Keratinocyte (primary cell): ENCODE measurements around the gene CISH. TPM values are rescaled to one million over a fixed set of nuclear protein-coding genes. Genes with fewer than 3 reads are reported as not detected.

Source experiments
- DNase-seq: peaks from one replicate; pipeline ENCODE4 v3.0.0-alpha.2; 2011; ENCODE audit warnings: low read depth, missing footprints, low spot score
- FAIRE-seq: peaks from 2 replicates; lab custom pipeline; 2011; peaks lifted over from hg19 to GRCh38; lab: Jason Lieb, UNC
- H2AFZ ChIP-seq: 2 replicates; pipeline ENCODE4 v1.6.0; 2012; ENCODE audit warnings: low read length, control low read depth, inconsistent platforms; ENCODE audit not compliant: control insufficient read depth
- H3K27ac ChIP-seq: 2 replicates; pipeline ENCODE4 v1.5.1; 2011; ENCODE audit warnings: low read length; ENCODE audit not compliant: control insufficient read depth, insufficient read depth
- H3K27me3 ChIP-seq: 3 replicates; pipeline ENCODE4 v1.6.0; 2011; ENCODE audit warnings: low read length; ENCODE audit not compliant: control insufficient read depth, insufficient read depth; ENCODE audit errors: extremely low read depth
- H3K36me3 ChIP-seq, 2 experiments: 2 replicates in 1 of 2; 3 replicates in 1 of 2; pipeline ENCODE4 v1.5.1; 2011; ENCODE audit warnings: low read length in 2 of 2, mild to moderate bottlenecking in 1 of 2; ENCODE audit not compliant: control insufficient read depth in 2 of 2, insufficient read depth in 2 of 2; ENCODE audit errors: extremely low read depth in 1 of 2
- H3K4me1 ChIP-seq: 3 replicates; pipeline ENCODE4 v1.5.1; 2011; ENCODE audit warnings: low read length; ENCODE audit not compliant: control insufficient read depth, insufficient read depth; ENCODE audit errors: extremely low read depth
- H3K4me2 ChIP-seq: 3 replicates; pipeline ENCODE4 v1.6.0; 2011; ENCODE audit warnings: low read depth, low read length; ENCODE audit not compliant: control insufficient read depth, insufficient read depth; ENCODE audit errors: extremely low read depth
- H3K4me3 ChIP-seq, 3 experiments: fragments of 200-600 bp in 1 of 3; sonication (generic) in 1 of 3; 2 replicates in 2 of 3; 3 replicates in 1 of 3; pipeline ENCODE4 v1.5.1; 2011 to 2016; ENCODE audit warnings: low read length in 3 of 3, mild to moderate bottlenecking in 3 of 3, control low read depth in 2 of 3, inconsistent platforms in 1 of 3, low read depth in 1 of 3, mixed read lengths in 1 of 3, mixed run types in 1 of 3, moderate library complexity in 1 of 3; ENCODE audit not compliant: control insufficient read depth in 2 of 3, insufficient read depth in 2 of 3; ENCODE audit errors: extremely low read depth in 1 of 3
- H3K79me2 ChIP-seq: 2 replicates; pipeline ENCODE4 v1.6.0; 2012; ENCODE audit warnings: low read length; ENCODE audit not compliant: control insufficient read depth, insufficient read depth
- H3K9ac ChIP-seq: 3 replicates; pipeline ENCODE4 v1.6.0; 2011; ENCODE audit warnings: low read length; ENCODE audit not compliant: control insufficient read depth, insufficient read depth; ENCODE audit errors: extremely low read depth
- H3K9me1 ChIP-seq: 3 replicates; pipeline ENCODE4 v1.6.0; 2011; ENCODE audit warnings: low read length; ENCODE audit not compliant: control insufficient read depth, insufficient read depth; ENCODE audit errors: extremely low read depth
- H3K9me3 ChIP-seq: 2 replicates; pipeline ENCODE4 v1.5.1; 2012; ENCODE audit warnings: low read depth, low read length; ENCODE audit not compliant: control insufficient read depth
- H4K20me1 ChIP-seq: 3 replicates; pipeline ENCODE4 v1.6.0; 2011; ENCODE audit warnings: low read length; ENCODE audit not compliant: control insufficient read depth, insufficient read depth; ENCODE audit errors: extremely low read depth
- CTCF ChIP-seq, 3 experiments: IDR thresholded peaks in 1 of 3; conservative IDR thresholded peaks in 1 of 3; optimal IDR thresholded peaks in 1 of 3; 2 replicates in 2 of 3; 3 replicates in 1 of 3; pipeline versions ENCODE3 to v1.5.1; 2011; ENCODE audit warnings: low read length in 3 of 3, mild to moderate bottlenecking in 3 of 3, moderate library complexity in 2 of 3, control low read depth in 1 of 3, inconsistent platforms in 1 of 3; ENCODE audit not compliant: insufficient read depth in 2 of 3; ENCODE audit errors: extremely low read depth in 1 of 3
- EZH2 ChIP-seq: IDR thresholded peaks from one replicate; pipeline ENCODE4 v1.6.1; 2012; ENCODE audit warnings: inconsistent platforms, mild to moderate bottlenecking, low read length, moderate library complexity
- dilution Hi-C: fragments of 300-500 bp; cut with MboI; formaldehyde crosslinking; loops from one replicate; pipeline ENCODE4 v1.7.0; 2020; ENCODE audit warnings: low sequenced_read_pairs; ENCODE audit not compliant: extremely low pct_ligation_motif_present
- polyA plus RNA-seq, 5 experiments: library from polyadenylated mRNA; depleted of rRNA in 3 of 5; stranded (reverse) in 3 of 5; stranded (forward) in 1 of 5; unstranded in 1 of 5; fragments of >200 nt; gene quantifications; 1 replicate in 1 of 5; 2 replicates in 3 of 5; 3 replicates in 1 of 5; pipeline versions ENCODE4 v1.2.1 to v1.2.3, GENCODE V29; 2011 to 2012; ENCODE audit warnings: missing spikeins in 2 of 5, low read depth in 1 of 5, low replicate concordance in 1 of 5

Gene CISH
- polyA plus RNA-seq, 1 donor (not counting 4 experiments of a cell fraction or from before 2014, with no cell fraction given), result 1.8 TPM

GRCh38 chr3:50648944-50649343 is 37.4 kb upstream of the CISH start:
- H4K20me1 ChIP-seq, result no peaks in the 10 kb centered on the region
- H3K4me1 ChIP-seq, result no peaks in the 10 kb centered on the region
- no peaks in the 10 kb centered on the region for H3K79me2 ChIP-seq
- H3K4me2 ChIP-seq, result no peak overlapping the region
- no peak for DNase-seq
- no peak overlapping the region for H3K4me3 ChIP-seq
- dilution Hi-C loops, result no loop called here
- no peak for FAIRE-seq
- H3K9me1 ChIP-seq, result no peaks in the 10 kb centered on the region
- H3K27ac ChIP-seq, result no peak overlapping the region
- no peak overlapping the region for H2AFZ ChIP-seq
- no peaks in the 10 kb centered on the region for H3K9me3 ChIP-seq
- TF ChIP-seq EZH2 (no peak), CTCF (optimal IDR thresholded peaks at IDR 0.05 in 1 of 3, IDR thresholded peaks at IDR 0.05 in 1 of 3, conservative IDR thresholded peaks at IDR 0.05 in 1 of 3; ENCODE audit: extremely low read depth in 1 of 3, insufficient read depth in 2 of 3, low read length in 3 of 3) (no peak)
- H3K27me3 ChIP-seq, result no peaks in the 10 kb centered on the region
- H3K36me3 ChIP-seq, result peaks cover 27 to 39% of the 10 kb centered on the region in 2 experiments
- no peak overlapping the region for H3K9ac ChIP-seq

- no peaks in the 10 kb centered on the region for H3K9me3 ChIP-seq
- no peak for FAIRE-seq
Observed at GRCh38 chr3:50648313-50648712, 36.7 kb upstream of the CISH start.

More at GRCh38 chr3:50648313-50648712, 36.7 kb upstream of the CISH start:
- H3K27me3 ChIP-seq, result no peaks in the 10 kb centered on the region
- no peaks in the 10 kb centered on the region for H4K20me1 ChIP-seq
- dilution Hi-C loops, result no loop called here
- no peak overlapping the region for H3K4me2 ChIP-seq
- DNase-seq, result no peak
- no peaks in the 10 kb centered on the region for H3K4me1 ChIP-seq
- H3K9me1 ChIP-seq, result no peaks in the 10 kb centered on the region
- no peak overlapping the region for H2AFZ ChIP-seq
- no peak overlapping the region for H3K9ac ChIP-seq
- no peak overlapping the region for H3K4me3 ChIP-seq
- no peaks in the 10 kb centered on the region for H3K79me2 ChIP-seq
- no peak overlapping the region for H3K27ac ChIP-seq
- H3K36me3 ChIP-seq, result peaks cover 31 to 41% of the 10 kb centered on the region in 2 experiments
- no peak for TF ChIP-seq EZH2
- TF ChIP-seq CTCF (optimal IDR thresholded peaks at IDR 0.05 in 1 of 3, IDR thresholded peaks at IDR 0.05 in 1 of 3, conservative IDR thresholded peaks at IDR 0.05 in 1 of 3; ENCODE audit: extremely low read depth in 1 of 3, insufficient read depth in 2 of 3, low read length in 3 of 3), result no peak
